Body of pancreas (tissue), 4 donors: Measurements from ENCODE around the gene BRD4.

ENCODE experiments used
- CTCF ChIP-seq, 7 experiments: fragments of 450-650 bp in 4 of 7; fragments of 200-600 bp in 3 of 7; sonication (generic) in 3 of 7; IDR thresholded peaks; one replicate each; pipeline ENCODE4 v1.5.1; 2016 to 2019; ENCODE audit warnings: antibody characterized with exemption in 7 of 7
- POLR2A ChIP-seq, 3 donors: fragments of 450-650 bp; IDR thresholded peaks; one replicate each; pipeline ENCODE4 v1.6.1; 2016; ENCODE audit warnings: antibody characterized with exemption in 3 of 3, mild to moderate bottlenecking in 2 of 3

DNA sequence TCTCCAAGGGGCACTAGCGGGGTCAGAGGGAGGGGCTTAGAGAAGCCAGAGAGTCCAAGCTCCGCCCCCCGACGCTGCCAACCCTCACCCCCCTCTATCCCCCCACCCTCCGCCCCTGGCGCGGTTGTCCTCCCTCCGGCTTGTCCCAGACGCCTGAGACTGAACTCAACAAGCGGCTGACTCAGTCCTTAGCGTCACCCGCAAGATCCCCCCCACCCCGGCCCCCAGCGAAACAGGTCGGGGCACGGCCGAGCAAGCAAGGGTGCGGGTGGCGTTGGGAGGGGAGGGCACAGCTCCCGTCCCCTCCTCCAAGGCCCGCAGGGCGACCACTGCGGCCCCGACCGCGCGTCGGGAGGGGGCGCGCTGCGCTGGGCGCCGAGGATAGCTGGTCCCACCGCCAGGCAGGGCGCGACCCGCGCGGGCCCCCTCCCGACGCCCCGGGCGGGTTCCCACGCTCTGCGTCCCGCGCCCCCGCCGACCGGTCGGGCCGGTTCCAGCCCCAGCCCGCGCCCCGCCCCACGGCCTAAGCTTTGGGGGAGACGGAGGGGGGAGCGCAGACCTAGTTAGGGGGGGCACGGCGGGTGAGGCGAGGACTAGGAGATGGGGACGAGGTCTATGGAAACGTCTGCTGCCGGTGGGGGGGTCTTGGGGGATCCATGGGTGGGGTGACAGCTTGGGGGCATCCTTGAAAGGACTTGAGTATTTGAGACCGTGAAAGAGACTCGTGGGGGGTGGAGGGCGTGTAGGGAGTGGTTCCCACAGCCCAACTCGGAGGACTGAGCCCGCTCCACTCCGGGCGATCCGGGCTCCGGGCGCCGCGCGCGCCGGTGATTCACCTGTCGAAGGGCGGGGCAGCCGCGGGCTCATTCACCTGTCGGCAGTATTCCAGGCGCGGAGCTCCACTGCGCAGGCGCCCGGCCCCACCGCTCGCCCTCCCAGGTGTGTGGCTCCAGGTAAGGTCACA is 136.7 kb downstream of the BRD4 start:
- TF ChIP-seq CTCF (IDR thresholded peaks at IDR 0.05), result peak in 2 of 7 experiments; percentile 8 to 18
- TF ChIP-seq POLR2A (IDR thresholded peaks at IDR 0.05), result peak in 1 of 3 donors; percentile 8
